Keratinocyte (primary cell): ENCODE data around the gene BTBD6.

Experiments used
- CTCF ChIP-seq, 3 experiments: IDR thresholded peaks in 1 of 3; conservative IDR thresholded peaks in 1 of 3; optimal IDR thresholded peaks in 1 of 3; 2 replicates in 2 of 3; 3 replicates in 1 of 3; pipeline versions ENCODE3 to v1.5.1; 2011; ENCODE audit warnings: low read length in 3 of 3, mild to moderate bottlenecking in 3 of 3, moderate library complexity in 2 of 3, control low read depth in 1 of 3, inconsistent platforms in 1 of 3; ENCODE audit not compliant: insufficient read depth in 2 of 3; ENCODE audit errors: extremely low read depth in 1 of 3
- EZH2 ChIP-seq: IDR thresholded peaks from one replicate; pipeline ENCODE4 v1.6.1; 2012; ENCODE audit warnings: inconsistent platforms, mild to moderate bottlenecking, low read length, moderate library complexity

GRCh38 chr14:105258846-105259245, 10.5 kb downstream of the BTBD6 start:
- TF ChIP-seq CTCF (optimal IDR thresholded peaks at IDR 0.05 in 1 of 3, IDR thresholded peaks at IDR 0.05 in 1 of 3, conservative IDR thresholded peaks at IDR 0.05 in 1 of 3; ENCODE audit: extremely low read depth in 1 of 3, insufficient read depth in 2 of 3, low read length in 3 of 3) (no peak), EZH2 (no peak)
